ENCODE measurements around the gene EFHC1. TPM values are rescaled to one million over a fixed set of nuclear protein-coding genes. Genes with fewer than 3 reads are reported as not detected.

The EFHC1 gene
- total RNA-seq, 1 experiment from 2014 or later = 12.4 TPM

DNA sequence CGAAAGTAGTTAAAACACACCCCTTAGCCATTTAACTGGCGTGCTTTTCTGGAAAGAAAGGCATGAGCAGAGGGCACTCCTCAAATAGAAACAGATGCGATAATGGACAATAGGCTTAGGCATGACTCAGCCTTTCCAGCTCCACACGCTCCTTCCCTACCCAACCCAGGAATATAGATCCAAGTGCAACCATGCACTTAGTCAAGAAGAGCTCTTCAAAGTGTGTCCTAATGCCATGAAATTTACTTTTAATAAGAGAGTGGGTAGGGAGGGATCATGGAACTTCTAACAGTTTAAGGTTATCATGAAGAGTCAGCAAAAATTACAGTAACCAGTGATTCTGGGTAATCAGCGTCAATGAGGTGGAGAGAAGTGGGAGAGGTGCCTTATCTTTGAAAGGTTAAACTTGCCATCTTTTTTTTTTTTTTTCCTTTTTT, 2.4 kb upstream of the EFHC1 start:
- no peak for DNase-seq (ENCODE audit: low read depth, low spot score)
- ChIA-PET RAD21 (ENCODE audit: low non-redundant PET in 1 of 2, low total read pairs in 2 of 2, uncharacterized antibody in 2 of 2, unreplicated experiment in 2 of 2) (no interaction called here), CTCF (interaction anchor here (1.4 to 4.0 kb wide), 4 partner anchors 86 to 245 kb away, joined by 4 to 20 read pairs (median 10); no protein-coding TSS in a partner anchor), POLR2A (interaction anchor here (1.8 kb wide), 1 partner anchor 245 kb away, joined by 6 read pairs; no protein-coding TSS in a partner anchor)
- peak; percentile 37; the same call in 1 of the 2 replicates for TF ChIP-seq JUND (IDR thresholded peaks at IDR 0.05)
- TF ChIP-seq, protein P1, sequence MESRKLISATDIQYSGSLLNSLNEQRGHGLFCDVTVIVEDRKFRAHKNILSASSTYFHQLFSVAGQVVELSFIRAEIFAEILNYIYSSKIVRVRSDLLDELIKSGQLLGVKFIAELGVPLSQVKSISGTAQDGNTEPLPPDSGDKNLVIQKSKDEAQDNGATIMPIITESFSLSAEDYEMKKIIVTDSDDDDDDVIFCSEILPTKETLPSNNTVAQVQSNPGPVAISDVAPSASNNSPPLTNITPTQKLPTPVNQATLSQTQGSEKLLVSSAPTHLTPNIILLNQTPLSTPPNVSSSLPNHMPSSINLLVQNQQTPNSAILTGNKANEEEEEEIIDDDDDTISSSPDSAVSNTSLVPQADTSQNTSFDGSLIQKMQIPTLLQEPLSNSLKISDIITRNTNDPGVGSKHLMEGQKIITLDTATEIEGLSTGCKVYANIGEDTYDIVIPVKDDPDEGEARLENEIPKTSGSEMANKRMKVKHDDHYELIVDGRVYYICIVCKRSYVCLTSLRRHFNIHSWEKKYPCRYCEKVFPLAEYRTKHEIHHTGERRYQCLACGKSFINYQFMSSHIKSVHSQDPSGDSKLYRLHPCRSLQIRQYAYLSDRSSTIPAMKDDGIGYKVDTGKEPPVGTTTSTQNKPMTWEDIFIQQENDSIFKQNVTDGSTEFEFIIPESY (IDR thresholded peaks at IDR 0.05; ENCODE audit: extremely low read depth, insufficient replicate concordance, low read length) = no peak
- peak; percentile 49; the same call in 1 of the 2 replicates for TF ChIP-seq FOSL1 (IDR thresholded peaks at IDR 0.05; ENCODE audit: low read depth)
- TF ChIP-seq, protein P2, sequence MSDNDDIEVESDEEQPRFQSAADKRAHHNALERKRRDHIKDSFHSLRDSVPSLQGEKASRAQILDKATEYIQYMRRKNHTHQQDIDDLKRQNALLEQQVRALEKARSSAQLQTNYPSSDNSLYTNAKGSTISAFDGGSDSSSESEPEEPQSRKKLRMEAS (IDR thresholded peaks at IDR 0.05) = 0 out of 2 replicates have a peak, but pooled peaks have one; percentile 9
- no TSS peak for BruUV-seq (replicated peaks)
- Histone ChIP-seq H3K36me3 (ENCODE audit: control insufficient read depth in 1 of 2, insufficient read depth in 2 of 2, low read length in 2 of 2) (no peaks in the 10 kb centered on the region), H2AFZ (ENCODE audit: low read depth, low read length, poor library complexity, severe bottlenecking) (no peak overlapping the region), H4K20me1 (ENCODE audit: insufficient read depth) (no peaks in the 10 kb centered on the region), H3K4me3 (replicated peaks in 1 of 2; ENCODE audit: low read depth in 1 of 2, low read length in 2 of 2) (no peak overlapping the region), H3K9me3 (ENCODE audit: control insufficient read depth in 1 of 2, insufficient read depth in 1 of 2, low read depth in 1 of 2, low read length in 2 of 2) (no peaks in the 10 kb centered on the region), H3K4me1 (ENCODE audit: control insufficient read depth in 1 of 2, insufficient read depth in 2 of 2, low read length in 2 of 2) (peaks cover 15 to 44% of the 10 kb centered on the region in 2 experiments), H3K9me2 (ENCODE audit: insufficient read depth) (no peaks in the 10 kb centered on the region), H3K4me2 (ENCODE audit: low read length) (peak overlapping the region; percentile 23), H3K9ac (ENCODE audit: low read length) (no peak overlapping the region), H3K79me2 (ENCODE audit: insufficient read depth, low read length) (no peaks in the 10 kb centered on the region), H3K27me3 (ENCODE audit: insufficient read depth, low read length) (no peaks in the 10 kb centered on the region), H3K27ac (ENCODE audit: low read depth, low read length) (no peak overlapping the region)
- ATAC-seq = no peak
- intact Hi-C loops (cut with micrococcal nuclease) = loop anchor here (2.0 to 5.0 kb wide), 2 partner anchors 160 to 173 kb away; partner anchors contain the start of gene TRAM2

DNA sequence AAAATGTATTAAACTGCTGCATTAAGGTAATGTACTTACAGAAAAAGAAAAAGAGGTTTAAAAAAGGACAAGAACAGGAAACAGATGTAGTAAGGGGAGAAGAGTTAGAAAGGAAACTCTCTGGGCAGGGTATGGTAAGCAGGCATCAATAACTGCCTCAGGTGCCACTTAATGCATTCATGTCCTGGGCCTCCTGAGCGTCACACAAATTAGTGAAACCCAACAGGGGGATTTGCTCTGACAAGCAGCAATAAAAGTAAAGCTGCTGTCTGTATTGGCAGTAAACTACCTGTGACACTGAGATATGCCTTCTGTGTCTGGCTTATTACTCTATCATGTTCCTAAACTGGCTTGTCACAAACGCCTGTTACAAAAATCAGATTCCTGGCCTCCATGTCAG, 1.5 kb upstream of the EFHC1 start:
- H2AFZ ChIP-seq (ENCODE audit: low read depth, low read length, poor library complexity, severe bottlenecking) = no peak overlapping the region
- no peak for ATAC-seq
- no peak for TF ChIP-seq EZH2 (IDR thresholded peaks at IDR 0.05)
- TF ChIP-seq ZFX (IDR thresholded peaks at IDR 0.05) = no peak
- no peak for TF ChIP-seq RAD21 (IDR thresholded peaks at IDR 0.05; ENCODE audit: low read depth)
- TF ChIP-seq SP1 (IDR thresholded peaks at IDR 0.05; ENCODE audit: low read depth) = no peak
- ChIA-PET CTCF (interaction anchor here (1.2 to 4.0 kb wide), 3 partner anchors 158 to 244 kb away, joined by 3 to 20 read pairs (median 3); no protein-coding TSS in a partner anchor), RAD21 (ENCODE audit: low non-redundant PET in 1 of 2, low total read pairs in 2 of 2, uncharacterized antibody in 2 of 2, unreplicated experiment in 2 of 2) (interaction anchor here in 1 of 2 experiments (1.7 kb wide), 1 partner anchor 234 kb away, joined by 4 read pairs; no protein-coding TSS in a partner anchor), POLR2A (no interaction called here)
- no peak for DNase-seq (ENCODE audit: low read depth, low spot score)
- no peaks in the 10 kb centered on the region for H3K9me3 ChIP-seq (ENCODE audit: control insufficient read depth in 1 of 2, insufficient read depth in 1 of 2, low read depth in 1 of 2, low read length in 2 of 2)
- no peak overlapping the region for H3K4me3 ChIP-seq (replicated peaks in 1 of 2; ENCODE audit: low read depth in 1 of 2, low read length in 2 of 2)
- BruUV-seq (replicated peaks) = no TSS peak
- no peaks in the 10 kb centered on the region for H3K36me3 ChIP-seq (ENCODE audit: control insufficient read depth in 1 of 2, insufficient read depth in 2 of 2, low read length in 2 of 2)
- no peaks in the 10 kb centered on the region for H3K79me2 ChIP-seq (ENCODE audit: insufficient read depth, low read length)
- no peak overlapping the region for H3K9ac ChIP-seq (ENCODE audit: low read length)
- peaks cover 15 to 52% of the 10 kb centered on the region in 2 experiments for H3K4me1 ChIP-seq (ENCODE audit: control insufficient read depth in 1 of 2, insufficient read depth in 2 of 2, low read length in 2 of 2)
- H3K9me2 ChIP-seq (ENCODE audit: insufficient read depth) = no peaks in the 10 kb centered on the region
- H3K27me3 ChIP-seq (ENCODE audit: insufficient read depth, low read length) = no peaks in the 10 kb centered on the region
- H3K27ac ChIP-seq (ENCODE audit: low read depth, low read length) = no peak overlapping the region
- H4K20me1 ChIP-seq (ENCODE audit: insufficient read depth) = no peaks in the 10 kb centered on the region
- intact Hi-C loops (cut with micrococcal nuclease) = loop anchor here (5.0 kb wide), 1 partner anchor 159 kb away; the partner anchor contains the start of gene TRAM2
- no peak overlapping the region for H3K4me2 ChIP-seq (ENCODE audit: low read length)

Measured in HCT116 (cell line).